H9 (cell line): ENCODE results near the gene GABARAP. TPM values are rescaled to one million over a fixed set of nuclear protein-coding genes. Genes with fewer than 3 reads are reported as not detected.

ENCODE experiments used
- DNase-seq: peaks from one replicate; pipeline ENCODE4 v3.0.0-alpha.2; 2017
- H2AFZ ChIP-seq: one replicate; pipeline ENCODE4 v1.6.1; 2013; ENCODE audit warnings: mild to moderate bottlenecking, low read length, control low read depth, moderate library complexity
- H2AK5ac ChIP-seq: 2 replicates; pipeline ENCODE4 v1.6.1; 2013; ENCODE audit warnings: low read length, control low read depth, mixed read lengths; ENCODE audit not compliant: insufficient read length
- H2BK120ac ChIP-seq: one replicate; pipeline ENCODE4 v1.6.1; 2013; ENCODE audit warnings: low read depth, mild to moderate bottlenecking, low read length, control low read depth, inconsistent platforms; ENCODE audit not compliant: poor library complexity, severe bottlenecking
- H2BK12ac ChIP-seq: 2 replicates; pipeline ENCODE4 v1.6.1; 2013; ENCODE audit warnings: low read length, control low read depth, mixed read lengths, low read depth; ENCODE audit not compliant: insufficient read length
- H2BK15ac ChIP-seq: 2 replicates; pipeline ENCODE4 v1.6.1; 2013; ENCODE audit warnings: low read depth, low read length, control low read depth
- H2BK20ac ChIP-seq: one replicate; pipeline ENCODE4 v1.6.1; 2013; ENCODE audit warnings: low read depth, mild to moderate bottlenecking, low read length, control low read depth, inconsistent platforms; ENCODE audit not compliant: poor library complexity, severe bottlenecking
- H2BK5ac ChIP-seq: 2 replicates; pipeline ENCODE4 v1.6.1; 2013; ENCODE audit warnings: low read length, control low read depth, mixed read lengths; ENCODE audit not compliant: insufficient read length
- H3K14ac ChIP-seq: 2 replicates; pipeline ENCODE4 v1.6.1; 2013; ENCODE audit warnings: low read length, control low read depth; ENCODE audit not compliant: insufficient read depth
- H3K18ac ChIP-seq: 2 replicates; pipeline ENCODE4 v1.6.1; 2013; ENCODE audit warnings: low read depth, mild to moderate bottlenecking, mixed read lengths, low read length, control low read depth; ENCODE audit not compliant: insufficient read length
- H3K23ac ChIP-seq: 2 replicates; pipeline ENCODE4 v1.6.1; 2013; ENCODE audit warnings: low read length, control low read depth, mixed read lengths, low read depth; ENCODE audit not compliant: insufficient read length
- H3K23me2 ChIP-seq: 2 replicates; pipeline ENCODE4 v1.6.1; 2013; ENCODE audit warnings: low read depth, mild to moderate bottlenecking, mixed read lengths, low read length, control low read depth; ENCODE audit not compliant: insufficient read length, poor library complexity, severe bottlenecking
- H3K27ac ChIP-seq: 2 replicates; pipeline ENCODE4 v1.5.1; 2013; ENCODE audit warnings: low read length, control low read depth, mixed read lengths, low read depth; ENCODE audit not compliant: insufficient read length
- H3K27me3 ChIP-seq: 2 replicates; pipeline ENCODE4 v1.6.1; 2013; ENCODE audit warnings: low read length, control low read depth, inconsistent platforms; ENCODE audit not compliant: insufficient read depth
- H3K4ac ChIP-seq: 2 replicates; pipeline ENCODE4 v1.6.1; 2013; ENCODE audit warnings: low read depth, mild to moderate bottlenecking, control low read depth, inconsistent platforms, low read length, moderate library complexity
- H3K4me1 ChIP-seq: 2 replicates; pipeline ENCODE4 v1.6.1; 2013; ENCODE audit warnings: low read length, control low read depth, inconsistent platforms; ENCODE audit not compliant: insufficient read depth
- H3K4me2 ChIP-seq: 2 replicates; pipeline ENCODE4 v1.6.1; 2013; ENCODE audit warnings: low read length, control low read depth, mixed read lengths; ENCODE audit not compliant: insufficient read length, insufficient read depth
- H3K56ac ChIP-seq: 2 replicates; pipeline ENCODE4 v1.6.1; 2013; ENCODE audit warnings: low read depth, mild to moderate bottlenecking, mixed read lengths, low read length, control low read depth; ENCODE audit not compliant: insufficient read length
- H3K79me1 ChIP-seq: 2 replicates; pipeline ENCODE4 v1.6.1; 2013; ENCODE audit warnings: low read depth, mild to moderate bottlenecking, moderate library complexity, low read length, control low read depth, inconsistent platforms; ENCODE audit not compliant: insufficient read depth, poor library complexity, severe bottlenecking
- H3K79me2 ChIP-seq: 2 replicates; pipeline ENCODE4 v1.6.1; 2013; ENCODE audit warnings: low read length, control low read depth, inconsistent platforms; ENCODE audit not compliant: insufficient read depth
- H3K9ac ChIP-seq: 2 replicates; pipeline ENCODE4 v1.6.1; 2013; ENCODE audit warnings: low read length, control low read depth, mixed read lengths; ENCODE audit not compliant: insufficient read length; ENCODE audit errors: extremely low read depth
- H3K9me3 ChIP-seq: one replicate; pipeline ENCODE4 v1.6.1; 2013; ENCODE audit warnings: low read depth, low read length, inconsistent platforms; ENCODE audit not compliant: control insufficient read depth
- H3T11ph ChIP-seq: one replicate; pipeline ENCODE4 v1.6.1; 2013; ENCODE audit warnings: mild to moderate bottlenecking, low read length, control low read depth, inconsistent platforms
- H4K20me1 ChIP-seq: one replicate; pipeline ENCODE4 v1.6.1; 2013; ENCODE audit not compliant: control insufficient read depth, insufficient read length, insufficient read depth
- H4K5ac ChIP-seq: 2 replicates; pipeline ENCODE4 v1.6.1; 2013; ENCODE audit warnings: low read depth, mild to moderate bottlenecking, mixed read lengths, low read length, control low read depth; ENCODE audit not compliant: insufficient read length
- H4K8ac ChIP-seq: replicated peaks from 2 replicates; pipeline ENCODE4 v1.6.1; 2013; ENCODE audit warnings: low read length, control low read depth, mixed read lengths, low read depth; ENCODE audit not compliant: insufficient read length
- H4K91ac ChIP-seq: 2 replicates; pipeline ENCODE4 v1.6.1; 2013; ENCODE audit warnings: low read depth, mild to moderate bottlenecking, moderate library complexity, mixed read lengths, low read length, control low read depth; ENCODE audit not compliant: insufficient read length
- H3K27ac Mint-ChIP-seq, 3 experiments: 2 replicates in 2 of 3; 3 replicates in 1 of 3; pipeline ENCODE4 v1.8.0; 2020 to 2021; ENCODE audit warnings: mixed read lengths in 3 of 3, mild to moderate bottlenecking in 1 of 3, moderate library complexity in 1 of 3
- H3K27me3 Mint-ChIP-seq: 2 replicates; pipeline ENCODE4 v1.8.0; 2021; ENCODE audit warnings: low read depth, mild to moderate bottlenecking, moderate library complexity, mixed read lengths
- H3K36me3 Mint-ChIP-seq, 3 experiments: 2 replicates in 2 of 3; 3 replicates in 1 of 3; pipeline ENCODE4 v1.8.0; 2020 to 2021; ENCODE audit warnings: low read depth in 3 of 3, mixed read lengths in 3 of 3; ENCODE audit not compliant: insufficient read depth in 1 of 3
- H3K4me1 Mint-ChIP-seq, 2 experiments: 2 replicates each; pipeline ENCODE4 v1.8.0; 2020; ENCODE audit warnings: mixed read lengths in 2 of 2
- H3K4me3 Mint-ChIP-seq, 2 experiments: 2 replicates in 1 of 2; 3 replicates in 1 of 2; pipeline ENCODE4 v1.8.0; 2020 to 2021; ENCODE audit warnings: mild to moderate bottlenecking in 2 of 2, mixed read lengths in 2 of 2, moderate library complexity in 1 of 2
- H3K9me3 Mint-ChIP-seq, 2 experiments: 2 replicates in 1 of 2; 3 replicates in 1 of 2; pipeline ENCODE4 v1.8.0; 2020; ENCODE audit warnings: mild to moderate bottlenecking in 2 of 2, mixed read lengths in 2 of 2, moderate library complexity in 1 of 2
- WGBS: extraction: QIAGEN DNeasy Blood & Tissue Kit; methylation state at CpG from one replicate; pipeline ENCODE4 v1.1.7; 2013; ENCODE audit warnings: missing lambda C conversion rate, low lambda C conversion rate, mixed read lengths; ENCODE audit not compliant: insufficient read length; ENCODE audit errors: extremely low coverage; 5-methylcytosine and 5-hydroxymethylcytosine counted together
- total RNA-seq: library from RNA; stranded (reverse); gene quantifications from 2 replicates; pipeline ENCODE4 v1.2.1, GENCODE V29; 2021
- TF ChIP-seq, protein P1 (sequence below): fragments of 200-600 bp; sonication (generic); conservative IDR thresholded peaks from 3 replicates; pipeline ENCODE4 v1.8.0; 2021; ENCODE audit warnings: antibody characterized with exemption, mild to moderate bottlenecking

Gene GABARAP
- total RNA-seq, 1 experiment from 2014 or later: 261 TPM

DNA sequence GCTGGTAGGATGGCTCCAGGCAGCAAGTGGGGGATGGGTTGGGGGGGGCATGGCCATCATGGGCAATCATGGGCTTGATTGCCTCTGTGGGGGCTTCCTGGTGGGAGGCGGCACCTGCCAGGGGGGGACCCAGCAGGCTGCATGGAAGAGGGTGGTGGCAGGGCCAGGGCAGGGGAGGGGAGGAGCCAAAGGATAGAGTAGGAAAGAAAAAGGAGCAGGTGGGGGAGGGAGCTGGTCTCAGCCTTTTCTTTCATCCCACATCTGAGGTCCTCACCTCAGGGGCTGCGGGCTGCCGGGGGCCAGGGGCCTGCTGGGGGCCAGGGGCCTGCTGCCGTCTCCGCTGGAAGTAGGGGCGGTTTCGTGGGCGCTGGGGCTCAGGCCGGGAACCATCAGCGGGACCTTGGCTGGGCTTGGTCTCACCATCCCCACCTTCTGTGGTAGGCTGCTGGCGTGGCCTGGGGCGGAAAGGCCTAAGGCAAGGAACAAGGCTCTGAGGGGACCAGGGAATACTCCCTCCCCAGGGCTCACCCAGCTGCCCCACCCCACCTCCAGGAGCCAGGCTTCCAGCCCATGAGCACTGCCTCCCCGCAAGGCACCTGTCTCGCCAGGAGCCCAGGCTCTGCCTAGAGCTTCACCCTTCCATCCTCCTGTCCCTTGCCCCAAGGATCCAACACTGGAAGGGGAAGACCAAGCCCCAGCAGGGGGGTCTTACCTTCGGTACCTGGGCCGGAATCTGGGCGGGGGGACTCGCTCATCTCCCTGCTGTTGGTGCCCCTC, 47.2 kb upstream of the GABARAP start:
- peaks cover 29% of the 10 kb centered on the region for H3K27me3 Mint-ChIP-seq
- no CpG with 5 or more reads among the region's 18 CpGs for WGBS

More for the DNA sequence above, 47.2 kb upstream of the GABARAP start:
- H3K9me3 ChIP-seq: no peaks in the 10 kb centered on the region
- H3K79me2 ChIP-seq: no peaks in the 10 kb centered on the region
- peaks cover 2% of the 10 kb centered on the region for H3K27me3 ChIP-seq
- no peak overlapping the region for H4K8ac ChIP-seq
- no peak overlapping the region for H3K4me2 ChIP-seq
- no peak overlapping the region for H2BK20ac ChIP-seq
- H2BK5ac ChIP-seq: no peak overlapping the region
- no peaks in the 10 kb centered on the region for H3K79me1 ChIP-seq
- Mint-ChIP-seq H3K36me3 (peaks cover 3 to 25% (median 11%) of the 10 kb centered on the region in 3 experiments; a peak in 5 of 7 replicates), H3K9me3 (no peaks in the 10 kb centered on the region), H3K4me3 (peak overlapping the region in 1 of 2 experiments; percentile 50; a peak in 1 of 5 replicates), H3K27ac (no peak overlapping the region), H3K4me1 (peaks cover 11 to 19% of the 10 kb centered on the region in 2 experiments)
- no peak overlapping the region for H3K23ac ChIP-seq
- H4K91ac ChIP-seq: no peak overlapping the region
- no peak for DNase-seq
- H3K4ac ChIP-seq: no peak overlapping the region
- no peaks in the 10 kb centered on the region for H3K23me2 ChIP-seq
- H3K14ac ChIP-seq: no peak overlapping the region
- no peak overlapping the region for H2AK5ac ChIP-seq
- TF ChIP-seq, protein P1, sequence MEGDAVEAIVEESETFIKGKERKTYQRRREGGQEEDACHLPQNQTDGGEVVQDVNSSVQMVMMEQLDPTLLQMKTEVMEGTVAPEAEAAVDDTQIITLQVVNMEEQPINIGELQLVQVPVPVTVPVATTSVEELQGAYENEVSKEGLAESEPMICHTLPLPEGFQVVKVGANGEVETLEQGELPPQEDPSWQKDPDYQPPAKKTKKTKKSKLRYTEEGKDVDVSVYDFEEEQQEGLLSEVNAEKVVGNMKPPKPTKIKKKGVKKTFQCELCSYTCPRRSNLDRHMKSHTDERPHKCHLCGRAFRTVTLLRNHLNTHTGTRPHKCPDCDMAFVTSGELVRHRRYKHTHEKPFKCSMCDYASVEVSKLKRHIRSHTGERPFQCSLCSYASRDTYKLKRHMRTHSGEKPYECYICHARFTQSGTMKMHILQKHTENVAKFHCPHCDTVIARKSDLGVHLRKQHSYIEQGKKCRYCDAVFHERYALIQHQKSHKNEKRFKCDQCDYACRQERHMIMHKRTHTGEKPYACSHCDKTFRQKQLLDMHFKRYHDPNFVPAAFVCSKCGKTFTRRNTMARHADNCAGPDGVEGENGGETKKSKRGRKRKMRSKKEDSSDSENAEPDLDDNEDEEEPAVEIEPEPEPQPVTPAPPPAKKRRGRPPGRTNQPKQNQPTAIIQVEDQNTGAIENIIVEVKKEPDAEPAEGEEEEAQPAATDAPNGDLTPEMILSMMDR: no peak
- no peak overlapping the region for H3K9ac ChIP-seq
- no peak overlapping the region for H3K27ac ChIP-seq
- H3K56ac ChIP-seq: no peak overlapping the region
- no peak overlapping the region for H2AFZ ChIP-seq
- no peak overlapping the region for H2BK15ac ChIP-seq
- no peak overlapping the region for H3K18ac ChIP-seq
- no peak overlapping the region for H4K5ac ChIP-seq
- no peak overlapping the region for H2BK120ac ChIP-seq
- no peak overlapping the region for H2BK12ac ChIP-seq
- H4K20me1 ChIP-seq: no peaks in the 10 kb centered on the region
- H3T11ph ChIP-seq: no peak overlapping the region
- H3K4me1 ChIP-seq: peaks cover 2% of the 10 kb centered on the region; the same call in 1 of the 2 replicates
